ENCODE data around the gene PREB.
"Not testable (repeated sequence)": the region's sequence is repeated elsewhere in the genome, so short reads cannot be mapped to it uniquely, and the experiment has no call there.

PREB gene

GRCh38 chr2:27133905-27134780 lies at the start of gene PREB:
TSS of gene PREB (minus strand) at chr2:27134636. CDS start at chr2:27134421, 215 bp downstream.
- DNase-seq (ENCODE audit: low read depth in 4 of 4, low spot score in 1 of 4) = peak; percentile 95 to 98 (median 98)

DNA sequence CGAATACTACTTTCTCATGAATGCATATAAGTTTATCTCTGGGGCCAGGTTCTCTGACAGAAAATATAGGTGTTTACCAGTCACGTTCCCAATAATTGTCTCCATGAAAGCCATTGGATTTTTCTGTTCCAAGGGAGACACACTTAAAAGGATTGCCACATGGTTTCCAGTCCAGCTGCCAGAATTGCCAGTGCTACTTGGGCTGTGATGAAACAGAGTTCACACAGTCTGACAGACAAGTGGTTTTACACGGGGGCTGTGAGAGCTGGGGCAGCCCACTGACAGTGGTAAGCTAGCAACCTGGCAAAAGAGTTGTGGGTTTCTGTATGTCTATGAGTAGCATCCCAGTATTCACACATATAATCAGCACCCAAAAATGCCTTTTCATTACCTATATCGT lies 49.7 kb upstream of the PREB start:
- DNase-seq (ENCODE audit: low read depth in 4 of 4, low spot score in 1 of 4) = no peak

DNA sequence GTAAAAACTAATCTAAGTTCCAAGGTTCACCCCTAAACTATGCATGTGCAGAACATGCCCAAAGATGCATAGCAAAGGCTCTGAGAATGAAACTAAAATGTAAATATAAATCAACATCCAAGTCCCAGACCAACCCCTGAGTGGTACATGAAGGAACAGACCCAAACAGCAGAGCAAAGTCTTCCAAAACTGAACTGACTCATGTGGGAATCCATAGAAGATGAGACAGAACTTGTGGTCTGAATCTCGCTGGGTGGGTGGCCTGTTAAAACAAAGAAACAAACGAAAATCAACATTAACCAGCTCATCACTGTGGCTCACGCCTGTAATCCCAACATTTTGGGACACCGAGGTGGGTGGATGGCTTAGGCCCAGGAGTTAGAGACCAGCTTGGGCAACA lies 47.9 kb upstream of the PREB start:
- DNase-seq (ENCODE audit: low read depth in 4 of 4, low spot score in 1 of 4) = no peak

- DNase-seq (ENCODE audit: low read depth in 4 of 4, low spot score in 1 of 4) = no peak
Observed at GRCh38 chr2:27179344-27180000, 45.0 kb upstream of the PREB start.

DNA sequence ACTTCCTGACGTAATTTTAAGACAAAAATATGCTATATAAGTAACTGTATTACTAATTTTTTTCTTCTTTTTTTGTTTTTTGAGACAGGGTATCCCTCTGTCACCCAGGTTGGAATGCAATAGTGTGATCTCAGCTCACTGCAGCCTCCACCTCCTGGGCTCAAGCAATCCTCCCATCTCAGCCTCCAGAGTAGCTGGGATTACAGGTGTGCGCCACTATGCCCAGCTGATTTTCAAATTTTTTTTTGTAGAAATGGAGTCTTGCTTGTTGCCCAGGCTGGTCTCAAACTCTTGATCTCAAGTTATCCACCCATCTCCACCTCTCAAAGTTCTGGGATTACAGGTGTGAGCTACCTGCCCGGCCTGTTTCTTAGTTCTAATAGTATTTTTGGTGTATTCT lies 44.0 kb upstream of the PREB start:
- DNase-seq (ENCODE audit: low read depth in 4 of 4, low spot score in 1 of 4) = no peak

- DNase-seq (ENCODE audit: low read depth in 4 of 4, low spot score in 1 of 4) = no peak
Observed at GRCh38 chr2:27177441-27178351, 43.3 kb upstream of the PREB start.

- not testable (repeated sequence) for DNase-seq (ENCODE audit: low read depth in 4 of 4, low spot score in 1 of 4)
Observed at GRCh38 chr2:27175781-27176180, 41.3 kb upstream of the PREB start.

DNA sequence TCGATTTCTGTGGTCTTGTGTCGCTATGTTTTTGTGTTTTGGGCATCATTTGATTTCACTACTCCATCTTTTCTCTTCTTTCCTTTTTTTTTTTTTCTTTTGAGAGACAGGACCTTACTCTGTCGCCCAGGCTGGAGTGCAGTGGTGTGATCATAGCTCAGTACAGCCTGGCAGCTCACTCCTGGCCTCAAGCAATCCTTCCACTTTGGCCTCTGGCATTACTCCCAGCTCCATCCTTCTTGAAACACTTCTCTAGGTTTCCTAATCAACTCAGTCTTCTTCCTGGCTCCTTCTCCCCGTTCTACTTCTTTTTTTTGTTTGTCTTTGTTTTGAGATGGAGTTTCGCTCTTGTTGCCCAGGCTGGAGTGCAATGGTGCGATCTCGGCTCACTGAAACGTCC lies 40.9 kb upstream of the PREB start:
- no peak for DNase-seq (ENCODE audit: low read depth in 4 of 4, low spot score in 1 of 4)

DNA sequence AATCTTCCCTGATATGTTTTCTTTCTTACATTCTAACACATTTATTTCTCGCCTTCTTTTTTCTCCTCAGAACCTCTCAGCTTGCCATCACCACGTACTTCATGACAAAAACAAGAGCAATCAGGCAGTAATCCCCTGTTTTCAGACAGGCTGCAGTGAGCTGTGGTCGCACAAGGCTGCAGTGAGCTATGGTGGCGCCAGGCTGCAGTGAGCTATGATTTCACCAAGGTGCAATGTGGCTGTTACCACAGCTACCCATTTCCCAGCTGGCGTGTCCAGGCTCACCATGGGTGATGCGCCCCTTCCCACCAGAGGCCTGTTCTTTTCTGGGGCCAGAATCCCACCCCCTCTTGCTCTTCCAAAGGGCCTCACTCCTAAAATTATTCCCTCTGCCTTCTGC lies 40.2 kb upstream of the PREB start:
- DNase-seq (ENCODE audit: low read depth in 4 of 4, low spot score in 1 of 4) = no peak

GRCh38 chr2:27171351-27171848 lies 37.0 kb upstream of the PREB start:
- DNase-seq (ENCODE audit: low read depth in 4 of 4, low spot score in 1 of 4) = no peak

- no peak for DNase-seq (ENCODE audit: low read depth in 4 of 4, low spot score in 1 of 4)
Observed at GRCh38 chr2:27170581-27171337, 36.3 kb upstream of the PREB start.

DNA sequence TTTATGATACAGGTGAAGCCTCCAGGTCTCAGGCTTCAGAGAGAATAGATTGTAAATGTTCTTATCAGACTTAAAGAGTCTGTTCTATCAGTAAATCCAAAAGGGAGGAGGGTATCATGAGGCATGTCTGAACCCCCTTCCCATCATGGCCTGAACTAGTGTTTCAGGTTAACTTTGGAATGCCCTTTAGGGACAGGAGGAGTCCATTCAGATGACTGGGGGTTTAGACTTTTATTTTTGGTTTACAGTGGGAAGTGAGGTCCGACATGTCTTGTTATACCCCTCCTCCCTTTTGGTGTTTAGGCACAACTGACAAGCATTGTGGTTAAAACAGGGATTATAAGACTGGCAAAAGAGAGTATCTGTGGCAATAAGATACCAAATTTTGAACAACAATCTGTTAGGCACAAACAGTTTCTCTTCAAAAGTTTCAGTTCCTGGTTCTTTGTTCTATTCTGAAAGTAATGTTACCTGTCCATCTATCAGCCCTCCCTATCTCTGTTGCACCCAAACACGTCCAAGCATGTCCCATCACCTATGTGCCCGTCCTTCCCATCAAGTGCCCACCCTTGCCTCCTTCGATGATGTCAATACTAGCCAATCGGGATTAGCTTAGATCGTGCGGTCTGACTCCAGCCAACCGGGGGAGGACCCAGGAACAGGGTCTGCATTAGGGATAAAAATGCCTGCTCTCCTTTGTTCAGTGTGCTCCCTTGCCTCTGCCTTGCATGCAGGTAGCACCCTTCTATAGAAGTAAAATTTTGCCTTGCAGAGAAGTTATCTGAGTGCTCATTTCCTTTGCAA lies 30.7 kb upstream of the PREB start:
- no peak for DNase-seq (ENCODE audit: low read depth in 4 of 4, low spot score in 1 of 4)

DNA sequence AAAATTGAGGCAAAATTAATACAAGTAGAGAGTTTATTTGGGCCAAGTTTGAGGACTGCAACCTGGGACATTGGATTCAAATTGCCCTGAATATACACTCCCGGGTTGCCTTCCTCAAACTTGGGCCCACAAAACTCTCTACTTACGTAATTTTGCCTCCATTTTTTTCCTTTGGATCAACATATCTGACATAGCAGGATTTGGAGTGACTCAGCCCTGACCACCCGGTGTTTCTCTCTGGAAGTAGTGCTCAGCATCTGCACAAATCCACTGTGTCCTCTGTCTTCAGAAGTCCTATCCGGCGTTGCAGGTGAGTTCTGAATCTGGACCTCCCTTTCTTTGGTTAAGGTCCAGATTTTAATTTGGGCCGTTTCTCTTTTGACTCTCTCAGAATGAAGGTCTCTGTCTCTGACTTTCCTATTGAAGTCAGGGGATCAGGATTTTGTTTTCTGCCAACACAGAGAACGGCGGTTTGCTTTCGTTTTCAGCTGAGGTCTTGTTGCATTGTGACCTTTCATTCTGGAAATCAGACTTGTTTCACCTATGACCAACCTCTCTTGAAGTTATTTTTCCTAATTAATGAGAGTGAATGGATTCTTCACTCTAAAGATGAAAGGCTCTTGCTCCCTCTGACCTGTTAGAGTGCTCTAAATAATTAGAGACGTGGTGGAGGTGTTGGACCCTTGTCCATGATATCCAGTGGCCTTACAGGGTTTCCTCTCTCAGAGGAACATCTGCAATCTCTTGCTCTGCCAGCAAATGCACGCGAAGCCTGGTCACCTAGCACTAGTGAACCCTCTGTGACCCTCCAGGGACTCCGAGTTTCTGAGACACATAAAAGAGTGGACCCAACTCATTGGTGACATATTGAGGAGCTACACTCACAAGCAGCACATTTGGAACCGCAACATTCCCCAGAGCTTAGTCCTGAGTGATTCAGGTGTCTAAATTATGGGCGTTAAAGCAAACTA lies 28.0 kb upstream of the PREB start:
- DNase-seq (ENCODE audit: low read depth in 4 of 4, low spot score in 1 of 4) = no peak

GRCh38 chr2:27160191-27160590 lies 25.8 kb upstream of the PREB start:
- no peak for DNase-seq (ENCODE audit: low read depth in 4 of 4, low spot score in 1 of 4)

DNA sequence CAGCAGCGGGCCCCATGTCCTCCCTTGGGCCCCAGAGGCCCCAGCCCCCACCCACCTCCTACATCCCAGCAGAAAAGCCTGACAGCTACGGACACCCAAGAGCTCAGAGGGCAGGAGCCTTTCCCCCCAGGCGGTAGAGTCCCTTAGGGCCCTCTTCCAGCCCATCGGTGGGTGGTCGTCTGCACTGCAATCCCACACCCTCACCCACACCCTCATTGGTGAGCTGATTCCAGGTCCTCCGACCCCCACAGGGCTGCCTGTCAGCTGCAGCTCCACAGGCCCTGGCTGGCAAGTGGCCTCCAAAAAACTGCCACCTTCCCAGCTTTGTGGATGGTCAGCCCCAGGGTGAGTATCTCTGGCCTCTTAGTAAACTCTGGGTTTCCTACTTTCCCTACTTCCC lies 24.8 kb upstream of the PREB start:
- no peak for DNase-seq (ENCODE audit: low read depth in 4 of 4, low spot score in 1 of 4)

GRCh38 chr2:27158468-27158867 lies 24.0 kb upstream of the PREB start:
- no peak for DNase-seq (ENCODE audit: low read depth in 4 of 4, low spot score in 1 of 4)

- DNase-seq (ENCODE audit: low read depth in 4 of 4, low spot score in 1 of 4) = no peak
Observed at GRCh38 chr2:27155069-27155520, 20.7 kb upstream of the PREB start.

DNA sequence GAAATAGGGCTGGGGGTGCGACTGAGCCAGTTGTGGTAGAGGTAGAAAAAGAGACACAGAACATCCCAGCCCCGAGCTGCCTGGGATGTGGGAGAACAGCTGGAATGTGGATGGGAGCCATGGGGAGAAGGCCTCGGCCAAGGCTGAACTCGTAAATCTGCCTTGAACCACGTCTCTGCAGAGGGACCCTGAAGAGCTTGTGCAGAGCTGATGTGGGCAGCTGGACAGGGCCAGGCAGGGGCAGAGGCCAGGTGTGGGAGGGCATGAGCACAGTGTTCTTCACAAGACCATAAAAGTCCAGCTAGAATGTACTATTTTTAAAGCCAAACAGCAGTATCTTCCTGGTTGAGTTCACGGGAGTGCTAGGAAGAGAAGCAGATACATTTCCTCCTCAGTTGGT lies 20.1 kb upstream of the PREB start:
- DNase-seq (ENCODE audit: low read depth in 4 of 4, low spot score in 1 of 4) = no peak

Measured in stimulated activated CD4-positive, alpha-beta T cell treated with anti-CD3 and anti-CD28 coated beads, Interleukin-1b, Interleukin-23, amount 100 ng/mL, for 24 hours (primary cell).